GM18511 (cell line): ENCODE measurements around the gene EFCAB10.
"Not testable (repeated sequence)": the region's sequence is repeated elsewhere in the genome, so short reads cannot be mapped to it uniquely, and the experiment has no call there.

Experiments
- ATAC-seq: cut with Tn5 transposase; IDR thresholded peaks from one replicate; pipeline ENCODE4 v1.9.1; 2021; ENCODE audit warnings: mild to moderate bottlenecking, moderate library complexity; ENCODE audit not compliant: unreplicated experiment

EFCAB10 gene

GRCh38 chr7:105532709-105533460, 48.4 kb downstream of the EFCAB10 start:
- no peak for ATAC-seq

GRCh38 chr7:105531792-105532671, 49.3 kb downstream of the EFCAB10 start, which contains the start of gene RINT1:
Gene RINT1, plus strand, starts transcription at chr7:105532201. Its CDS starts 115 bp downstream, at chr7:105532316.
- ATAC-seq: peak; percentile 94

GRCh38 chr7:105530546-105530945, 50.7 kb downstream of the EFCAB10 start:
- ATAC-seq: no peak

- ATAC-seq: no peak
Observed at GRCh38 chr7:105530126-105530525, 51.2 kb downstream of the EFCAB10 start.

- ATAC-seq: not testable (repeated sequence)
Observed at GRCh38 chr7:105527737-105528136, 53.6 kb downstream of the EFCAB10 start.

- no peak for ATAC-seq
Observed at GRCh38 chr7:105524840-105525239, 56.5 kb downstream of the EFCAB10 start.

GRCh38 chr7:105524423-105524822, 56.9 kb downstream of the EFCAB10 start:
- ATAC-seq: not testable (repeated sequence)

GRCh38 chr7:105521717-105522463, 59.4 kb downstream of the EFCAB10 start, which contains the start of gene PUS7:
Gene PUS7, minus strand, starts transcription at chr7:105522271. Its CDS starts 13,759 bp downstream, at chr7:105508512.
- ATAC-seq: peak; percentile 87

- peak; percentile 48 for ATAC-seq
Observed at GRCh38 chr7:105521027-105521716, 60.1 kb downstream of the EFCAB10 start.

GRCh38 chr7:105520620-105521019, 60.7 kb downstream of the EFCAB10 start:
- not testable (repeated sequence) for ATAC-seq

GRCh38 chr7:105519353-105519752, 61.9 kb downstream of the EFCAB10 start:
- ATAC-seq: no peak

GRCh38 chr7:105515610-105516009, 65.7 kb downstream of the EFCAB10 start:
- ATAC-seq: not testable (repeated sequence)
